HL-60 (cell line): ENCODE results near the gene LIMK2.

Experiments used
- DNase-seq, 2 experiments: peaks; one replicate each; pipeline ENCODE4 v3.0.0-alpha.2; 2010 to 2020; ENCODE audit warnings: low read depth in 1 of 2, low spot score in 1 of 2
- H3K27ac ChIP-seq: fragments of 250-450 bp; sonication (Bioruptor Pico); replicated peaks from 2 replicates; pipeline ENCODE4 v1.5.1; 2020; ENCODE audit warnings: mild to moderate bottlenecking, moderate library complexity
- H3K27me3 ChIP-seq: fragments of 250-450 bp; sonication (Bioruptor Pico); 2 replicates; pipeline ENCODE4 v1.5.1; 2021; ENCODE audit warnings: mild to moderate bottlenecking, moderate library complexity; ENCODE audit not compliant: insufficient read depth, poor library complexity, severe bottlenecking
- H3K4me3 ChIP-seq: replicated peaks from 2 replicates; pipeline ENCODE4 v1.5.1; 2011; ENCODE audit warnings: mild to moderate bottlenecking, control low read depth, low read length; ENCODE audit not compliant: insufficient read depth
- CTCF ChIP-seq: IDR thresholded peaks from one replicate; pipeline ENCODE4 v1.5.1; 2011; ENCODE audit warnings: low read length, control low read depth, inconsistent platforms; ENCODE audit not compliant: insufficient read depth
- GABPA ChIP-seq: IDR thresholded peaks from 2 replicates; pipeline ENCODE4 v1.6.1; 2012; ENCODE audit warnings: low read depth
- POLR2AphosphoS5 ChIP-seq: IDR thresholded peaks from 2 replicates; pipeline ENCODE4 v1.6.1; 2012; ENCODE audit warnings: low read depth
- REST ChIP-seq: IDR thresholded peaks from 2 replicates; pipeline ENCODE4 v1.6.1; 2012; ENCODE audit warnings: low read depth; ENCODE audit not compliant: insufficient replicate concordance
- SPI1 ChIP-seq: IDR thresholded peaks from 2 replicates; pipeline ENCODE4 v1.6.1; 2012; ENCODE audit warnings: low read depth, mild to moderate bottlenecking, borderline replicate concordance

LIMK2 gene

GRCh38 chr22:31295831-31296657 is 83.9 kb downstream of the LIMK2 start:
- no peak overlapping the region for H3K4me3 ChIP-seq
- no peak overlapping the region for H3K27ac ChIP-seq
- no peak for DNase-seq
- H3K27me3 ChIP-seq = no peaks in the 10 kb centered on the region
- TF ChIP-seq SPI1 (no peak), REST (no peak), GABPA (no peak), POLR2AphosphoS5 (no peak), CTCF (no peak)

- no peaks in the 10 kb centered on the region for H3K27me3 ChIP-seq
- H3K27ac ChIP-seq = no peak overlapping the region
- no peak for DNase-seq
- no peak overlapping the region for H3K4me3 ChIP-seq
- TF ChIP-seq SPI1 = no peak
- TF ChIP-seq POLR2AphosphoS5 = no peak
- no peak for TF ChIP-seq REST
- no peak for TF ChIP-seq CTCF
- TF ChIP-seq GABPA = no peak
These were observed 88.8 kb downstream of the LIMK2 start for GRCh38 chr22:31300896-31301295.

- no peak for DNase-seq
- Histone ChIP-seq H3K27ac (no peak overlapping the region), H3K4me3 (no peak overlapping the region), H3K27me3 (no peaks in the 10 kb centered on the region)
- no peak for TF ChIP-seq SPI1
- no peak for TF ChIP-seq GABPA
- TF ChIP-seq CTCF = no peak
- no peak for TF ChIP-seq REST
These were observed 89.9 kb downstream of the LIMK2 start for GRCh38 chr22:31302006-31302405.
